ENCODE results near the gene XBP1. TPM values are rescaled to one million over a fixed set of nuclear protein-coding genes. Genes with fewer than 3 reads are reported as not detected.

Gene XBP1
- total and polyA plus RNA-seq, 2 of the 13 experiments (the other 11 are each of a cell fraction or from before 2014, with no cell fraction given): 416 to 427 TPM

- no peak for TF ChIP-seq MTERF4 (CRISPR knock-in tag; IDR thresholded peaks at IDR 0.05)
- no peak for TF ChIP-seq ZFP62 (CRISPR knock-in tag; IDR thresholded peaks at IDR 0.05)
- no peak for TF ChIP-seq SP1 (IDR thresholded peaks at IDR 0.05)
- TF ChIP-seq SP1 (CRISPR knock-in tag; IDR thresholded peaks at IDR 0.05): no peak
- TF ChIP-seq ZNF879 (CRISPR knock-in tag; IDR thresholded peaks at IDR 0.05): no peak
- TF ChIP-seq, protein P1, sequence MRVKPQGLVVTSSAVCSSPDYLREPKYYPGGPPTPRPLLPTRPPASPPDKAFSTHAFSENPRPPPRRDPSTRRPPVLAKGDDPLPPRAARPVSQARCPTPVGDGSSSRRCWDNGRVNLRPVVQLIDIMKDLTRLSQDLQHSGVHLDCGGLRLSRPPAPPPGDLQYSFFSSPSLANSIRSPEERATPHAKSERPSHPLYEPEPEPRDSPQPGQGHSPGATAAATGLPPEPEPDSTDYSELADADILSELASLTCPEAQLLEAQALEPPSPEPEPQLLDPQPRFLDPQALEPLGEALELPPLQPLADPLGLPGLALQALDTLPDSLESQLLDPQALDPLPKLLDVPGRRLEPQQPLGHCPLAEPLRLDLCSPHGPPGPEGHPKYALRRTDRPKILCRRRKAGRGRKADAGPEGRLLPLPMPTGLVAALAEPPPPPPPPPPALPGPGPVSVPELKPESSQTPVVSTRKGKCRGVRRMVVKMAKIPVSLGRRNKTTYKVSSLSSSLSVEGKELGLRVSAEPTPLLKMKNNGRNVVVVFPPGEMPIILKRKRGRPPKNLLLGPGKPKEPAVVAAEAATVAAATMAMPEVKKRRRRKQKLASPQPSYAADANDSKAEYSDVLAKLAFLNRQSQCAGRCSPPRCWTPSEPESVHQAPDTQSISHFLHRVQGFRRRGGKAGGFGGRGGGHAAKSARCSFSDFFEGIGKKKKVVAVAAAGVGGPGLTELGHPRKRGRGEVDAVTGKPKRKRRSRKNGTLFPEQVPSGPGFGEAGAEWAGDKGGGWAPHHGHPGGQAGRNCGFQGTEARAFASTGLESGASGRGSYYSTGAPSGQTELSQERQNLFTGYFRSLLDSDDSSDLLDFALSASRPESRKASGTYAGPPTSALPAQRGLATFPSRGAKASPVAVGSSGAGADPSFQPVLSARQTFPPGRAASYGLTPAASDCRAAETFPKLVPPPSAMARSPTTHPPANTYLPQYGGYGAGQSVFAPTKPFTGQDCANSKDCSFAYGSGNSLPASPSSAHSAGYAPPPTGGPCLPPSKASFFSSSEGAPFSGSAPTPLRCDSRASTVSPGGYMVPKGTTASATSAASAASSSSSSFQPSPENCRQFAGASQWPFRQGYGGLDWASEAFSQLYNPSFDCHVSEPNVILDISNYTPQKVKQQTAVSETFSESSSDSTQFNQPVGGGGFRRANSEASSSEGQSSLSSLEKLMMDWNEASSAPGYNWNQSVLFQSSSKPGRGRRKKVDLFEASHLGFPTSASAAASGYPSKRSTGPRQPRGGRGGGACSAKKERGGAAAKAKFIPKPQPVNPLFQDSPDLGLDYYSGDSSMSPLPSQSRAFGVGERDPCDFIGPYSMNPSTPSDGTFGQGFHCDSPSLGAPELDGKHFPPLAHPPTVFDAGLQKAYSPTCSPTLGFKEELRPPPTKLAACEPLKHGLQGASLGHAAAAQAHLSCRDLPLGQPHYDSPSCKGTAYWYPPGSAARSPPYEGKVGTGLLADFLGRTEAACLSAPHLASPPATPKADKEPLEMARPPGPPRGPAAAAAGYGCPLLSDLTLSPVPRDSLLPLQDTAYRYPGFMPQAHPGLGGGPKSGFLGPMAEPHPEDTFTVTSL (CRISPR knock-in tag; IDR thresholded peaks at IDR 0.05; ENCODE audit: borderline replicate concordance): peak; percentile 67; the same call in 1 of the 2 replicates
- 0 out of 2 replicates have a peak, but pooled peaks have one; percentile 25 for TF ChIP-seq SPEN (CRISPR knock-in tag; IDR thresholded peaks at IDR 0.05; ENCODE audit: low read depth)
- TF ChIP-seq KLF6 (CRISPR knock-in tag; IDR thresholded peaks at IDR 0.05): peak; percentile 63; the same call in 1 of the 2 replicates
- no peak for TF ChIP-seq CHD2 (IDR thresholded peaks at IDR 0.05; ENCODE audit: low read depth, low read length)
- no peak for TF ChIP-seq ZFP36 (IDR thresholded peaks at IDR 0.05; ENCODE audit: borderline replicate concordance, low read depth, low read length, partially characterized antibody)
- no peak for TF ChIP-seq RXRA (CRISPR knock-in tag; IDR thresholded peaks at IDR 0.05)
- no peak for TF ChIP-seq HNRNPK (IDR thresholded peaks at IDR 0.05; ENCODE audit: low read depth, low read length, poor library complexity, severe bottlenecking)
- no peak for TF ChIP-seq ZNF44 (CRISPR knock-in tag; IDR thresholded peaks at IDR 0.05)
- no peak for TF ChIP-seq IKZF4 (CRISPR knock-in tag; IDR thresholded peaks at IDR 0.05; ENCODE audit: borderline replicate concordance, low read depth, not compliant biosample characterization)
- TF ChIP-seq GTF2F1 (IDR thresholded peaks at IDR 0.05; ENCODE audit: low read length): no peak
- no peak for TF ChIP-seq NPAS2 (CRISPR knock-in tag; IDR thresholded peaks at IDR 0.05; ENCODE audit: borderline replicate concordance)
- TF ChIP-seq, protein P2, sequence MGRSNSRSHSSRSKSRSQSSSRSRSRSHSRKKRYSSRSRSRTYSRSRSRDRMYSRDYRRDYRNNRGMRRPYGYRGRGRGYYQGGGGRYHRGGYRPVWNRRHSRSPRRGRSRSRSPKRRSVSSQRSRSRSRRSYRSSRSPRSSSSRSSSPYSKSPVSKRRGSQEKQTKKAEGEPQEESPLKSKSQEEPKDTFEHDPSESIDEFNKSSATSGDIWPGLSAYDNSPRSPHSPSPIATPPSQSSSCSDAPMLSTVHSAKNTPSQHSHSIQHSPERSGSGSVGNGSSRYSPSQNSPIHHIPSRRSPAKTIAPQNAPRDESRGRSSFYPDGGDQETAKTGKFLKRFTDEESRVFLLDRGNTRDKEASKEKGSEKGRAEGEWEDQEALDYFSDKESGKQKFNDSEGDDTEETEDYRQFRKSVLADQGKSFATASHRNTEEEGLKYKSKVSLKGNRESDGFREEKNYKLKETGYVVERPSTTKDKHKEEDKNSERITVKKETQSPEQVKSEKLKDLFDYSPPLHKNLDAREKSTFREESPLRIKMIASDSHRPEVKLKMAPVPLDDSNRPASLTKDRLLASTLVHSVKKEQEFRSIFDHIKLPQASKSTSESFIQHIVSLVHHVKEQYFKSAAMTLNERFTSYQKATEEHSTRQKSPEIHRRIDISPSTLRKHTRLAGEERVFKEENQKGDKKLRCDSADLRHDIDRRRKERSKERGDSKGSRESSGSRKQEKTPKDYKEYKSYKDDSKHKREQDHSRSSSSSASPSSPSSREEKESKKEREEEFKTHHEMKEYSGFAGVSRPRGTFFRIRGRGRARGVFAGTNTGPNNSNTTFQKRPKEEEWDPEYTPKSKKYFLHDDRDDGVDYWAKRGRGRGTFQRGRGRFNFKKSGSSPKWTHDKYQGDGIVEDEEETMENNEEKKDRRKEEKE (IDR thresholded peaks at IDR 0.05): no peak
These were observed 16.3 kb downstream of the XBP1 start (continued) for GRCh38 chr22:28783786-28784671.

Data from HepG2 (cell line).